GM15510 (cell line): ENCODE results near the gene CNOT10.

Experiments
- POLR2A ChIP-seq: IDR thresholded peaks from 3 replicates; pipeline ENCODE4 v1.6.1; 2011; ENCODE audit warnings: borderline replicate concordance; ENCODE audit not compliant: insufficient read length; ENCODE audit errors: extremely low read depth

The CNOT10 gene

DNA sequence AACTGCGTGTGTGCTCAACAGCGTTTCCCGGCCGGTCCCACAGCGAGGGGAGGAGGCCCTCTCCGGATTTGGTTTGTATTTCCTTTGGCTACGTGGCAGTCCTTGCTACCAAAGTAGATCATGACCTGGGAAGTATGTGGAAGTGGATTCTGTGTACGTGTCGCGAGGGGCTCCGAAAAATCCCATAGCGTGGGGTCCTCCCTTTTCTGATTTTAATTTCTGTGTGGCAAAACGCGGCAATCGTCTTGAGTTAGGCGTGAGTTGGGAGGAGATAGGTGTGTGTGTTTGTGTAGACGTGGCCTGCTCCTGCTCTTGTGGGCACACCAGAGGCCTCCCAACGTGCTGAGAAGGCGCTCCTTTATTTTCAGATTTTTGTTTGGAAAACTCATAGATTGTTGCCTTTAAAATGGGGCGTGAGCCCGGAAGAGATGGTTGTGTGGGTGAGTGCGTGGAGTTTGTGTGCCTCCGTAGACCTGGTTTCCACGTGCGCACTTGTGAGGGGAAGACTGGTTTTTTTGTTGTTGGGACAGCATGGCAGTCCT lies 134.1 kb downstream of the CNOT10 start:
- no peak for TF ChIP-seq POLR2A

DNA sequence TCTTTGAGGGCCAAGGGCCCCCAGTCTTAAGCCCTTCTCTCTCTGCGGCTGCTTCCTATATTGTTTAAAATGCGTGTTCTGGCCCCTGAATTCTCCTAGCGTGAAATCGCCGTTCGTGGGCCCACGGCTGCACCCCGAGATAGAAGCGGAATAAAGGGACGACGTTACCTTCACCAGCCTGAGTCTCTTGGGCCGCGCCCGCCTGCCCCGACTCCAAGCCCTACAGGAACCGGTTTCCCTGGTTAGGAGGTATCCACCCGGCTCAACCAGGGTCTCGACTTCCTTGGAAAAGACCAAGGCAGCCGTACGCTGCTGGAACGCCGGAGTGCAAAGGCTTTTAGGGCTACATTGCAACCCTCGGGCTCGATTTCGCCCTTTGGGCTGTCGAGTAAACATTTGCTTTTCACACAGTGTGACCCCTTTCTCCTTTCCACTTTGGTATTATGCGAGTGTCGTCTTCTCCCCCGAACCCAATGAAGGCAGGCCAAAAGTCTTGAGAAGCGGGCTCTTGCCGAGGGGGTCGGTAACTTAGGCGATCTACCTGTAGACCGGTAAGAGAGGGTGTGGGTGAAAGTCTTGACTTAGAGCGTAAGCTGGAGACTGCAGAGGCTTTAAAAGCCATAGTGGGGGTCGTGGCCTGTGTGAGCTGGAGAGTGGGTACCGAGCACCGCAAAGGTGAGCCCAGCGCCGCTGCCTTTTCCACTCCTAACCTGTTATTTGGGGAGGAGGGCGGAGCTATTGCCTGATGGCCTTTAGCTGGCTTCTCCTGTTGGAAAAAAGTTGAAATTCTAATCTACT lies 134.8 kb downstream of the CNOT10 start:
- TF ChIP-seq POLR2A: no peak

DNA sequence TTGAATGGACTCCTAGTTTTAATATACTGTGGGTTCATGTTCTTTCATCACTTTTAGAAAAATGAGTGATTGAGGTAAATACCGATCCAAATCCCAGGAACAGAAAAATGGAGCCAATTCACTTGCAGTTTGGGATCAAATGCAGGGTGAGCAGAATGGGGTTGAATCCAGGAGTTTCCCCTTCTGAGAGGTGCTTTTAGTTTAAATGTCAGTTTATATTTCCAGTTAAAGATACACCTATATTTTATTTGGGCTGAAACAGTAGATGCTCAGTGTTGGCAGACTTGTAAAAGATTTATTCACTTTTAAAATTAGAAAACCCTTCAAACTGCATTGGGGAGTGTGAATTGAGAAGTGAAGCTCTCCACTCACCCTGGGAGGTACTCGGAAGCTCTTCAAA lies 135.4 kb downstream of the CNOT10 start:
- no peak for TF ChIP-seq POLR2A

GRCh38 chr3:32820971-32821685 lies 136.1 kb downstream of the CNOT10 start:
- TF ChIP-seq POLR2A: no peak

- no peak for TF ChIP-seq POLR2A
These were observed 136.8 kb downstream of the CNOT10 start for GRCh38 chr3:32821686-32822296.

DNA sequence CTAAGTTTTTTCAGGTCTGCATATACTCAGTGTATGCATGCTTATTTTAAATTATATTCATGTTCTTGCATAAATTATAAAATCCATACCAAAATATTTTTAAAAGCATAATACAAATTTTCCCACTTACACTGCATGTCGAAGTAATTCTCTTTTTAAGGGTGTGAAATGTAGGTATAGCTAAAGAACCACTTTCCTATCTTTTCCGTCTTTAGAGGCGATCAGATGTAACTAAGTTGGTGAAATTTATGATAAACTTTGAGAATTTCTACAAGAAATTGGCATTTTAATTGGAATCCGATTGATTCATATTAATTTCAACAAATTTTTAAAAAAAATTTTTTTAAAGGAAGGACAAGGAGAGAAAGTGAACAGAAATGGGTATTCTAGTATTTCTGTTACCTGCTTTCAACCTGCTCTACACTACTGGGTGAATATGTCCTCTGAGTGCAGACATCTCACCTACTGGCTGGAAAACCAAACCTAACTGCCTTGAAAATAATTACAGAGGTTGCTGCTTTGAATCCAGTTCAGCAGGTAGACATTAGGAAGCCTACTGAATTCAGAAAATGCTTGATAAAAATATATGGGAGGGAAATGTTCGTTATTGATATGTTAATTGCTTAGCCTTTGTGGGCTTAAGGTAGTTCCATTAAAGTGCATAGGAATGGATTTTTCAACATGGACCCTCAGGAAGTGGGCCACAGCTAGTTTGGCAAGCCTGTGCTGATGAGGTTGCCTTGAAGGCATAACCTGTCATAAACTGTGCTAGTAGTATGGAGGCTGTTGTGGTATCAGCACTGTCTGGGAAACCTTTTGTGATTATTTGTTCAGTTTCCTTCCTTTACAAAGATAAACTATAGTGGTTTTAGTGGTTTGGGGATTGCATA lies 137.9 kb downstream of the CNOT10 start:
- TF ChIP-seq POLR2A: no peak
